GM12873 (cell line): ENCODE measurements around the gene NSFL1C.

Experiments
- CTCF ChIP-seq: IDR thresholded peaks from 2 replicates; pipeline ENCODE4 v1.5.1; 2012; ENCODE audit warnings: low read depth, mild to moderate bottlenecking, moderate library complexity, low read length, control low read depth; ENCODE audit not compliant: insufficient read depth; ENCODE audit errors: missing control alignments

NSFL1C gene

GRCh38 chr20:1463971-1464570 lies 2.6 kb downstream of the NSFL1C start:
- no peak for TF ChIP-seq CTCF

- TF ChIP-seq CTCF, result no peak
Measured at GRCh38 chr20:1462834-1463233, 3.8 kb downstream of the NSFL1C start.

DNA sequence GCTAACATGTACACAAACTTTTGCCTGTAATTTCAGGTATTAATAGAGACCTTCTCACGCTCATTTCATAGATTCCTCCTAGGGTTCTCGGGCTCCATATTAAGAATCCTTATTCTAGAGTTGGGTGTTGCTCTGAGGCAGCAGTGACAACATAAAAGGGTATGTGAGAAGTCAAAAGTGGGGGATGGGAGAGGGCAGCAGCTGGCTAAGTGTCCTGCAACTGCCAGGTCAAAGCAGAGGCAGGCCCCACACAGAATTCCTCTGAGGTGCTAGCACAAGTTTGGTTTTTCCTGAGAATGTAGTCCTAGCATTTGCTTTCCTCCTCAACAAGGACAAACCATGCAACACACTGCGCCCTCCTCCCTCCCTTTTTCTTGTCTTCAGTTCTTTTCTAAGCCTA lies 4.6 kb downstream of the NSFL1C start:
- TF ChIP-seq CTCF, result no peak

- no peak for TF ChIP-seq CTCF
Measured at GRCh38 chr20:1460275-1460674, 6.4 kb downstream of the NSFL1C start.

GRCh38 chr20:1457992-1458391 lies 8.7 kb downstream of the NSFL1C start:
- TF ChIP-seq CTCF, result no peak

GRCh38 chr20:1456300-1456699 lies 10.3 kb downstream of the NSFL1C start:
- no peak for TF ChIP-seq CTCF

DNA sequence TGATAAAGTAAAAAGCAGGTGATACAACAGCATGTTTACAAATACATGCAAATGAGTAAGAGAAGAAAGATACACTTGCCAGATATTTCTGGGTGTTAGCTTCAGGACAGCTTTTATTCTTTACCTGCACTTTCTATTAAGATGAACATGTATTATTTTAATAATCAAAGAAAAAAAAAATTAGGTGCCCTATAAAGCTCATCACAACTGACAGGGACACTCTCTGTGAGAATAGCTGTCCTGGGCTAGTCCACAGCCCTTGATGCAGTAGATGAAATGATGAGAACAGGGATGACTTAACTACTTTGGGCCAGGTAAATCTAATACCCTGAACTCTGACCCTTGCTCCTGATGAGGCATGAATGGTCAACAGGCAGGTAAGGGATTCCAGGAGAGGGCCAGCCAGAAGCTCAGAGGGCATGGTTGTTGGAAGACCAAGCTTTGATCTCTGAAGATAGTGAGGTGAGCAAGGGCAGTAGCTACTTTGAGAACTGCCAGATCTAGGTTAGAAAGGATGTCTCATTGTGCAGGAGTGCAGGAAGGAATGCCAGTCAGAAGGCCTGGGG lies 15.6 kb downstream of the NSFL1C start:
- no peak for TF ChIP-seq CTCF
